CD4-positive, alpha-beta T cell (primary cell): ENCODE results near the gene C1orf185. TPM values are rescaled to one million over a fixed set of nuclear protein-coding genes. Genes with fewer than 3 reads are reported as not detected.
"Not testable (repeated sequence)": the region's sequence is repeated elsewhere in the genome, so short reads cannot be mapped to it uniquely, and the experiment has no call there.

ENCODE experiments used
- ATAC-seq: fragments of 200-7000 bp; cut with Tn5 transposase; one replicate; pipeline ENCODE4 v1.10.0; 2022; ENCODE audit warnings: mild to moderate bottlenecking; ENCODE audit not compliant: poor library complexity
- CTCF ChIA-PET: fragments of 350-600 bp; sonication (Branson Sonifier 250); formaldehyde crosslinking; loops from one replicate; lab custom pipeline; 2021; ENCODE audit warnings: antibody characterized with exemption, inconsistent platforms; lab: Charles Lee
- POLR2A ChIA-PET: fragments of 350-600 bp; sonication (Branson Sonifier 250); formaldehyde crosslinking; loops from one replicate; lab custom pipeline; 2021; ENCODE audit warnings: antibody characterized with exemption, inconsistent platforms; lab: Charles Lee
- DNase-seq, 14 experiments: peaks; one replicate each; pipeline ENCODE4 v3.0.0-alpha.2; 2013 to 2020; ENCODE audit warnings: mixed read lengths in 2 of 14
- H3K27ac ChIP-seq, 2 donors: one replicate each; pipeline versions ENCODE4 v1.5.1 to v1.7.0; 2013; ENCODE audit warnings: low read length in 2 of 2, low read depth in 1 of 2, mild to moderate bottlenecking in 1 of 2
- H3K27me3 ChIP-seq, 2 experiments: 1 replicate in 1 of 2; 2 replicates in 1 of 2; pipeline versions ENCODE4 v1.6.1 to v1.7.0; 2013; ENCODE audit warnings: low read length in 2 of 2, control low read depth in 1 of 2, mild to moderate bottlenecking in 1 of 2, moderate library complexity in 1 of 2; ENCODE audit not compliant: insufficient read depth in 2 of 2, control insufficient read depth in 1 of 2
- H3K36me3 ChIP-seq: one replicate; pipeline ENCODE4 v1.6.1; 2013; ENCODE audit warnings: low read length, control low read depth; ENCODE audit not compliant: insufficient read depth
- H3K4me1 ChIP-seq: one replicate; pipeline ENCODE4 v1.6.1; 2013; ENCODE audit warnings: low read length, control low read depth; ENCODE audit not compliant: insufficient read depth
- H3K4me3 ChIP-seq: one replicate; pipeline ENCODE4 v1.5.1; 2013; ENCODE audit warnings: mild to moderate bottlenecking, low read length, moderate library complexity
- H3K9me3 ChIP-seq, 2 experiments: 1 replicate in 1 of 2; 2 replicates in 1 of 2; pipeline versions ENCODE4 v1.6.1 to v1.7.0; 2013; ENCODE audit warnings: low read length in 2 of 2, mild to moderate bottlenecking in 2 of 2, control low read depth in 1 of 2, moderate library complexity in 1 of 2; ENCODE audit not compliant: control insufficient read depth in 1 of 2, insufficient read depth in 1 of 2
- H3K27ac Mint-ChIP-seq: one replicate; pipeline ENCODE4 v1.8.0; 2020; ENCODE audit warnings: mixed read lengths
- H3K27me3 Mint-ChIP-seq: one replicate; pipeline ENCODE4 v1.8.0; 2021; ENCODE audit warnings: mixed read lengths
- H3K36me3 Mint-ChIP-seq: one replicate; pipeline ENCODE4 v1.8.0; 2021; ENCODE audit warnings: low read depth, mixed read lengths
- H3K4me1 Mint-ChIP-seq: one replicate; pipeline ENCODE4 v1.8.0; 2021; ENCODE audit warnings: low read depth, mixed read lengths
- H3K4me3 Mint-ChIP-seq: one replicate; pipeline ENCODE4 v1.8.0; 2020; ENCODE audit warnings: mild to moderate bottlenecking, mixed read lengths
- H3K9me3 Mint-ChIP-seq: one replicate; pipeline ENCODE4 v1.8.0; 2020; ENCODE audit warnings: mixed read lengths
- intact Hi-C, 2 experiments: fragments of 100-400 bp; cut with DNase I in 1 of 2; cut with micrococcal nuclease in 1 of 2; formaldehyde crosslinking; loops; one replicate each; pipeline versions ENCODE4 v1.15.1 to v1.9.0; 2023 to 2025; cut with DNase I, micrococcal nuclease
- total RNA-seq, 174 experiments: library from RNA in 2 of 174; stranded (reverse) in 2 of 174; gene quantifications; one replicate each; pipeline ENCODE4 v1.2.3 and lab custom pipeline; 2021 to 2026
- TF ChIP-seq, protein P1 (sequence below): fragments of 200-600 bp; IDR thresholded peaks from one replicate; pipeline ENCODE4 v1.8.0; 2022; ENCODE audit warnings: antibody characterized with exemption, mild to moderate bottlenecking

The C1orf185 gene
- total RNA-seq, 2 experiments from 2014 or later: not detected

GRCh38 chr1:51120629-51121028 lies 18.6 kb downstream of the C1orf185 start:
- Histone ChIP-seq H3K4me1 (no peaks in the 10 kb centered on the region), H3K9me3 (no peaks in the 10 kb centered on the region), H3K4me3 (no peak overlapping the region), H3K27ac (no peak overlapping the region), H3K27me3 (no peaks in the 10 kb centered on the region), H3K36me3 (no peaks in the 10 kb centered on the region)
- H3K27me3 Mint-ChIP-seq: peaks cover 15% of the 10 kb centered on the region
- no peaks in the 10 kb centered on the region for H3K4me1 Mint-ChIP-seq
- no peak for ATAC-seq
- no peaks in the 10 kb centered on the region for H3K9me3 Mint-ChIP-seq
- POLR2A ChIA-PET: no interaction called here
- TF ChIP-seq, protein P1, sequence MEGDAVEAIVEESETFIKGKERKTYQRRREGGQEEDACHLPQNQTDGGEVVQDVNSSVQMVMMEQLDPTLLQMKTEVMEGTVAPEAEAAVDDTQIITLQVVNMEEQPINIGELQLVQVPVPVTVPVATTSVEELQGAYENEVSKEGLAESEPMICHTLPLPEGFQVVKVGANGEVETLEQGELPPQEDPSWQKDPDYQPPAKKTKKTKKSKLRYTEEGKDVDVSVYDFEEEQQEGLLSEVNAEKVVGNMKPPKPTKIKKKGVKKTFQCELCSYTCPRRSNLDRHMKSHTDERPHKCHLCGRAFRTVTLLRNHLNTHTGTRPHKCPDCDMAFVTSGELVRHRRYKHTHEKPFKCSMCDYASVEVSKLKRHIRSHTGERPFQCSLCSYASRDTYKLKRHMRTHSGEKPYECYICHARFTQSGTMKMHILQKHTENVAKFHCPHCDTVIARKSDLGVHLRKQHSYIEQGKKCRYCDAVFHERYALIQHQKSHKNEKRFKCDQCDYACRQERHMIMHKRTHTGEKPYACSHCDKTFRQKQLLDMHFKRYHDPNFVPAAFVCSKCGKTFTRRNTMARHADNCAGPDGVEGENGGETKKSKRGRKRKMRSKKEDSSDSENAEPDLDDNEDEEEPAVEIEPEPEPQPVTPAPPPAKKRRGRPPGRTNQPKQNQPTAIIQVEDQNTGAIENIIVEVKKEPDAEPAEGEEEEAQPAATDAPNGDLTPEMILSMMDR: no peak
- CTCF ChIA-PET: no interaction called here
- no peaks in the 10 kb centered on the region for H3K36me3 Mint-ChIP-seq
- DNase-seq: no peak
- H3K27ac Mint-ChIP-seq: no peak overlapping the region
- intact Hi-C loops: no loop called here
- no peak overlapping the region for H3K4me3 Mint-ChIP-seq

- H3K4me3 ChIP-seq, H3K4me3 Mint-ChIP-seq, H3K4me1 Mint-ChIP-seq, H3K36me3 Mint-ChIP-seq, intact Hi-C loops, H3K27ac ChIP-seq, ATAC-seq, CTCF ChIA-PET, H3K4me1 ChIP-seq, DNase-seq, H3K36me3 ChIP-seq, POLR2A ChIA-PET, H3K27ac Mint-ChIP-seq, H3K9me3 Mint-ChIP-seq, H3K9me3 ChIP-seq: not testable (repeated sequence)
- peaks cover 27% of the 10 kb centered on the region for H3K27me3 Mint-ChIP-seq
- H3K27me3 ChIP-seq: peaks cover 3 to 14% of the 10 kb centered on the region in 2 experiments
Measured at GRCh38 chr1:51127152-51127551, 25.1 kb downstream of the C1orf185 start.

DNA sequence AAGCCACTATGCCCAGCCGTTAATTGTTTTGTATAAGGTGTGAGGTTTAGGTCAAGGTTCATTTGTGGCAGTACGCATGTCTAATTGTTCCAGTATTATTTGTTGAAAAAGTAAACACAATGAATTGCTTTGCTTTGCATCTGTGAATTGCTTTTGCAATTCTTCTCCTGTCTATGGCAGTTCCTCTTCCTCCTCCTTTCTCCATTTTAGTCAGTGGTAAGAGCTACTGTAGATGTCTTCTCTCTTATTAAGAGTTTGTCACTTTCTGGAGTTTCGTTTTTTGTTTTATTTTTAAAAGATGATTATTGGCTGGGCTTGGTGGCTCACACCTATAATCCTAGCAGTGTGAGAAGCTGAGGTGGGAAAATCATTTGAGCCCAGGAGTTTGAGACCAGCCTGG lies 29.2 kb downstream of the C1orf185 start:
- CTCF ChIA-PET: no interaction called here
- Mint-ChIP-seq H3K4me1 (no peaks in the 10 kb centered on the region), H3K9me3 (peaks cover 17% of the 10 kb centered on the region), H3K36me3 (peaks cover 5% of the 10 kb centered on the region), H3K27me3 (peaks cover 53% of the 10 kb centered on the region), H3K4me3 (no peak overlapping the region), H3K27ac (no peak overlapping the region)
- Histone ChIP-seq H3K4me1 (no peaks in the 10 kb centered on the region), H3K4me3 (no peak overlapping the region), H3K27me3 (peaks cover 3 to 14% of the 10 kb centered on the region in 2 experiments), H3K27ac (no peak overlapping the region), H3K36me3 (no peaks in the 10 kb centered on the region), H3K9me3 (peaks cover 0 to 13% of the 10 kb centered on the region in 2 experiments)
- TF ChIP-seq, protein P1: no peak
- ATAC-seq (no peak), DNase-seq (no peak)
- POLR2A ChIA-PET: no interaction called here
- intact Hi-C loops: no loop called here

DNA sequence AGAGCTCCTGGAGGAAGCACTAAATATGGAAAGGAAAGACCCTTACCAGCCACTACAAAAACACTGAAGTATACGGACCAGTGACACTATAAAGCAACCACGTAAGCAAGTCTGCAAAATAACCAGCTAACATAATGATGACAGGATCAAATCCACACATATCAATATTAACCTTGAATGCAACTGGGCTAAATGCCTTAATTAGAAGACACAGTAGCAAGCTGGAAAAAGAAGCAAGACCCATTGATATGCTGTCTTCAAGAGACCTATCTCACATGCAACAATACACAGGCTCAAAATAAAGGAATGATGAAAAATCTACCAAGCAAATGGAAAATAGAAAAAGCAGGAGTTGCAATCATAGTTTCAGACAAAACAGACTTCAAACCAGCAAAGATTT lies 31.0 kb downstream of the C1orf185 start:
- Mint-ChIP-seq H3K27ac (no peak overlapping the region), H3K36me3 (peaks cover 5% of the 10 kb centered on the region), H3K27me3 (peaks cover 53% of the 10 kb centered on the region), H3K9me3 (peaks cover 17% of the 10 kb centered on the region), H3K4me3 (no peak overlapping the region), H3K4me1 (no peaks in the 10 kb centered on the region)
- H3K9me3 ChIP-seq: peaks cover 0 to 13% of the 10 kb centered on the region in 2 experiments
- H3K36me3 ChIP-seq: no peaks in the 10 kb centered on the region
- no peaks in the 10 kb centered on the region for H3K4me1 ChIP-seq
- no peak for ATAC-seq
- peaks cover 0 to 14% of the 10 kb centered on the region in 2 experiments for H3K27me3 ChIP-seq
- ChIA-PET CTCF (no interaction called here), POLR2A (no interaction called here)
- TF ChIP-seq, protein P1: no peak
- no peak overlapping the region for H3K4me3 ChIP-seq
- intact Hi-C loops: no loop called here
- H3K27ac ChIP-seq: no peak overlapping the region
- no peak for DNase-seq

GRCh38 chr1:51137696-51138095 lies 35.7 kb downstream of the C1orf185 start:
- H3K27me3 ChIP-seq, H3K27ac ChIP-seq, H3K4me3 Mint-ChIP-seq, H3K27ac Mint-ChIP-seq, H3K36me3 ChIP-seq, intact Hi-C loops, H3K4me3 ChIP-seq, H3K36me3 Mint-ChIP-seq, CTCF ChIA-PET, DNase-seq, ATAC-seq, H3K4me1 Mint-ChIP-seq, POLR2A ChIA-PET, H3K4me1 ChIP-seq: not testable (repeated sequence)
- peaks cover 4 to 10% of the 10 kb centered on the region in 2 experiments for H3K9me3 ChIP-seq
- Mint-ChIP-seq H3K27me3 (peaks cover 26% of the 10 kb centered on the region), H3K9me3 (peaks cover 11% of the 10 kb centered on the region)
